HL-60 (cell line): Measurements from ENCODE around the gene FMC1.

Experiments used
- DNase-seq, 2 experiments: peaks; one replicate each; pipeline ENCODE4 v3.0.0-alpha.2; 2010 to 2020; ENCODE audit warnings: low read depth in 1 of 2, low spot score in 1 of 2
- H3K27ac ChIP-seq: fragments of 250-450 bp; sonication (Bioruptor Pico); replicated peaks from 2 replicates; pipeline ENCODE4 v1.5.1; 2020; ENCODE audit warnings: mild to moderate bottlenecking, moderate library complexity
- H3K27me3 ChIP-seq: fragments of 250-450 bp; sonication (Bioruptor Pico); 2 replicates; pipeline ENCODE4 v1.5.1; 2021; ENCODE audit warnings: mild to moderate bottlenecking, moderate library complexity; ENCODE audit not compliant: insufficient read depth, poor library complexity, severe bottlenecking
- H3K4me3 ChIP-seq: replicated peaks from 2 replicates; pipeline ENCODE4 v1.5.1; 2011; ENCODE audit warnings: mild to moderate bottlenecking, control low read depth, low read length; ENCODE audit not compliant: insufficient read depth
- GABPA ChIP-seq: IDR thresholded peaks from 2 replicates; pipeline ENCODE4 v1.6.1; 2012; ENCODE audit warnings: low read depth
- POLR2AphosphoS5 ChIP-seq: IDR thresholded peaks from 2 replicates; pipeline ENCODE4 v1.6.1; 2012; ENCODE audit warnings: low read depth
- SPI1 ChIP-seq: IDR thresholded peaks from 2 replicates; pipeline ENCODE4 v1.6.1; 2012; ENCODE audit warnings: low read depth, mild to moderate bottlenecking, borderline replicate concordance
- TF ChIP-seq, protein P1 (sequence below): IDR thresholded peaks from 2 replicates; pipeline ENCODE4 v1.6.1; 2012; ENCODE audit warnings: low read depth; ENCODE audit not compliant: insufficient replicate concordance
- TF ChIP-seq, protein P2 (sequence below): IDR thresholded peaks from one replicate; pipeline ENCODE4 v1.5.1; 2011; ENCODE audit warnings: low read length, control low read depth, inconsistent platforms; ENCODE audit not compliant: insufficient read depth

The FMC1 gene

DNA sequence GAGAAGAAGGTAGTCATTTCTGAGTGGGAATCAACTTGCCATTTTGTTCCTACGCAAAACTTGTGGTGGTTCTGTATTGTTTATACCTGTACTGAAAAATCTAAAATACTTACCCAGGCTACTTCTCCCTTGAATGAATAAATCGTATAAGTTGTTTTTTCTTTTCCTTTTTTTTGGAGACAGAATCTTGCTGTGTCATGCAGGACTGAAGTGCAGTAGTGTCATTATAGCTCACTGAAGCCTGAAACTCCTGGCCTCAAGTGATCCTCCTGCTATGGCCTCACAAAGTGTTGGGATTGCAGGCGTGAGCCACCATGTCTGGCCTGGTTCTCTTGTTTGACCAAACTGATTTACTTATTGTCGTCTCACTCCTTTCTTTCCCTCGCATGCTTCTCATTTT is 46.5 kb downstream of the FMC1 start:
- Histone ChIP-seq H3K4me3 (no peak overlapping the region), H3K27ac (no peak overlapping the region), H3K27me3 (no peaks in the 10 kb centered on the region)
- DNase-seq: no peak
- no peak for TF ChIP-seq POLR2AphosphoS5
- TF ChIP-seq, protein P1, sequence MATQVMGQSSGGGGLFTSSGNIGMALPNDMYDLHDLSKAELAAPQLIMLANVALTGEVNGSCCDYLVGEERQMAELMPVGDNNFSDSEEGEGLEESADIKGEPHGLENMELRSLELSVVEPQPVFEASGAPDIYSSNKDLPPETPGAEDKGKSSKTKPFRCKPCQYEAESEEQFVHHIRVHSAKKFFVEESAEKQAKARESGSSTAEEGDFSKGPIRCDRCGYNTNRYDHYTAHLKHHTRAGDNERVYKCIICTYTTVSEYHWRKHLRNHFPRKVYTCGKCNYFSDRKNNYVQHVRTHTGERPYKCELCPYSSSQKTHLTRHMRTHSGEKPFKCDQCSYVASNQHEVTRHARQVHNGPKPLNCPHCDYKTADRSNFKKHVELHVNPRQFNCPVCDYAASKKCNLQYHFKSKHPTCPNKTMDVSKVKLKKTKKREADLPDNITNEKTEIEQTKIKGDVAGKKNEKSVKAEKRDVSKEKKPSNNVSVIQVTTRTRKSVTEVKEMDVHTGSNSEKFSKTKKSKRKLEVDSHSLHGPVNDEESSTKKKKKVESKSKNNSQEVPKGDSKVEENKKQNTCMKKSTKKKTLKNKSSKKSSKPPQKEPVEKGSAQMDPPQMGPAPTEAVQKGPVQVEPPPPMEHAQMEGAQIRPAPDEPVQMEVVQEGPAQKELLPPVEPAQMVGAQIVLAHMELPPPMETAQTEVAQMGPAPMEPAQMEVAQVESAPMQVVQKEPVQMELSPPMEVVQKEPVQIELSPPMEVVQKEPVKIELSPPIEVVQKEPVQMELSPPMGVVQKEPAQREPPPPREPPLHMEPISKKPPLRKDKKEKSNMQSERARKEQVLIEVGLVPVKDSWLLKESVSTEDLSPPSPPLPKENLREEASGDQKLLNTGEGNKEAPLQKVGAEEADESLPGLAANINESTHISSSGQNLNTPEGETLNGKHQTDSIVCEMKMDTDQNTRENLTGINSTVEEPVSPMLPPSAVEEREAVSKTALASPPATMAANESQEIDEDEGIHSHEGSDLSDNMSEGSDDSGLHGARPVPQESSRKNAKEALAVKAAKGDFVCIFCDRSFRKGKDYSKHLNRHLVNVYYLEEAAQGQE: no peak
- TF ChIP-seq, protein P2, sequence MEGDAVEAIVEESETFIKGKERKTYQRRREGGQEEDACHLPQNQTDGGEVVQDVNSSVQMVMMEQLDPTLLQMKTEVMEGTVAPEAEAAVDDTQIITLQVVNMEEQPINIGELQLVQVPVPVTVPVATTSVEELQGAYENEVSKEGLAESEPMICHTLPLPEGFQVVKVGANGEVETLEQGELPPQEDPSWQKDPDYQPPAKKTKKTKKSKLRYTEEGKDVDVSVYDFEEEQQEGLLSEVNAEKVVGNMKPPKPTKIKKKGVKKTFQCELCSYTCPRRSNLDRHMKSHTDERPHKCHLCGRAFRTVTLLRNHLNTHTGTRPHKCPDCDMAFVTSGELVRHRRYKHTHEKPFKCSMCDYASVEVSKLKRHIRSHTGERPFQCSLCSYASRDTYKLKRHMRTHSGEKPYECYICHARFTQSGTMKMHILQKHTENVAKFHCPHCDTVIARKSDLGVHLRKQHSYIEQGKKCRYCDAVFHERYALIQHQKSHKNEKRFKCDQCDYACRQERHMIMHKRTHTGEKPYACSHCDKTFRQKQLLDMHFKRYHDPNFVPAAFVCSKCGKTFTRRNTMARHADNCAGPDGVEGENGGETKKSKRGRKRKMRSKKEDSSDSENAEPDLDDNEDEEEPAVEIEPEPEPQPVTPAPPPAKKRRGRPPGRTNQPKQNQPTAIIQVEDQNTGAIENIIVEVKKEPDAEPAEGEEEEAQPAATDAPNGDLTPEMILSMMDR: no peak
- TF ChIP-seq GABPA: no peak
- no peak for TF ChIP-seq SPI1

DNA sequence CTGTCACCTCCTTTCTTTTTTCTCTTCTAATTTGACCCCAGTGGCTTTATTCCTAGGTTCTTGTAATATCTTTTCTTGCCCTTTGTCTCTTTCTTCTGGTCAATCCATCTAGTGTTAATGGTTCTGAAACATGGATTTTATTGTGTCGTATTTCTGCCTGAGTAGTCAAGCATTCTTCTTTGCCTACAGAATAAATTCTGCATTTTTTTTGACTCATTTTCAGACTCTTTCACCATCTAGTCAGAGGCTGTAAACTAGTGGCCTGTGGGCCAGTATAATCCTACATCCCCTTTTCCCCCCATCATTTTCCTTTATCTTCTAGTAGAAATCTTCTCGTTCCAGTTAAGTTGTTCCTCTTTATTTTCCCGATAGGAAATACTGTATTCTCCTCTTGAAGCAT is 48.0 kb downstream of the FMC1 start:
- DNase-seq: no peak

DNA sequence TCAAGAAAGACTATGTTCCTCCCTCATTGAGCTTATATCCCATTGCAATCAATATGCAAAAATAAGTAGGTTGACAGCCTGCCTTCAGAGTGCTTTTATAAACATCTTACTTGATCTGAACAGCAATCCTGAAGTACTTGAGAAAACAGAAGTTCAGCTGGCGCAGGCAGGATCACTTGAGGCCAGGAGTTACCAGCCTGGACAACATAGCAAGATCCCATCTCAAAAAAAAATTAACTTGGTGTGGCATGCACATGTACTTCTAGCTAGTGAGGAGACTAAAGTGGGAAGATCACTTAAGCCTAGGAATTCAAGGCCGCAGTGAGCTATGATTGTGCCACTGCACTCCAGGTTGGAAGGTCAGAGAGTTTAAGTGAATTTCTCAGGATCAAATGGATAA is 48.6 kb downstream of the FMC1 start:
- DNase-seq: no peak
- Histone ChIP-seq H3K27me3 (no peaks in the 10 kb centered on the region), H3K27ac (no peak overlapping the region), H3K4me3 (no peak overlapping the region)
- TF ChIP-seq GABPA (no peak), SPI1 (no peak), POLR2AphosphoS5 (no peak)
- TF ChIP-seq, protein P2: no peak
- TF ChIP-seq, protein P1: no peak

More for the DNA sequence above, 48.0 kb downstream of the FMC1 start:
- Histone ChIP-seq H3K4me3 (no peak overlapping the region), H3K27ac (no peak overlapping the region), H3K27me3 (no peaks in the 10 kb centered on the region)
- no peak for TF ChIP-seq POLR2AphosphoS5
- TF ChIP-seq, protein P2: no peak
- TF ChIP-seq GABPA: no peak
- TF ChIP-seq SPI1: no peak
- TF ChIP-seq, protein P1: no peak
